CD4-positive, alpha-beta memory T cell (primary cell): ENCODE data around the gene CLDN1. TPM values are rescaled to one million over a fixed set of nuclear protein-coding genes. Genes with fewer than 3 reads are reported as not detected.

Experiments
- CTCF ChIA-PET: fragments of 350-600 bp; sonication (Branson Sonifier 250); formaldehyde crosslinking; loops from one replicate; lab custom pipeline; 2021; ENCODE audit warnings: inconsistent platforms; ENCODE audit not compliant: partially characterized antibody; lab: Charles Lee
- POLR2A ChIA-PET: fragments of 350-600 bp; sonication (Branson Sonifier 250); formaldehyde crosslinking; loops from one replicate; lab custom pipeline; 2021; ENCODE audit not compliant: partially characterized antibody; lab: Charles Lee
- DNase-seq, 5 donors: peaks; one replicate each; pipeline versions ENCODE4 v3.0.0 to v3.0.0-alpha.2; 2020 to 2022; ENCODE audit warnings: mixed read lengths in 1 of 5
- H3K27ac ChIP-seq: one replicate; pipeline ENCODE4 v1.7.0; 2013; ENCODE audit warnings: low read depth, low read length
- H3K27me3 ChIP-seq: 2 replicates; pipeline ENCODE4 v1.7.0; 2013; ENCODE audit warnings: mild to moderate bottlenecking, low read length, moderate library complexity; ENCODE audit not compliant: insufficient read depth
- H3K36me3 ChIP-seq: 2 replicates; pipeline ENCODE4 v1.7.0; 2013; ENCODE audit warnings: mild to moderate bottlenecking, low read length, moderate library complexity; ENCODE audit not compliant: insufficient read depth
- H3K4me1 ChIP-seq: 2 replicates; pipeline ENCODE4 v1.7.0; 2013; ENCODE audit warnings: mild to moderate bottlenecking, low read length, moderate library complexity; ENCODE audit not compliant: insufficient read depth
- H3K4me3 ChIP-seq, 2 donors: one replicate each; pipeline ENCODE4 v1.7.0; 2013; ENCODE audit warnings: low read length in 2 of 2, mild to moderate bottlenecking in 1 of 2
- H3K9me3 ChIP-seq, 2 donors: one replicate each; pipeline ENCODE4 v1.7.0; 2013; ENCODE audit warnings: low read length in 2 of 2, control low read depth in 1 of 2; ENCODE audit not compliant: control insufficient read depth in 1 of 2
- H3K27ac Mint-ChIP-seq, 7 donors: one replicate each; pipeline ENCODE4 v1.8.0; 2020 to 2021; ENCODE audit warnings: mixed read lengths in 7 of 7, mild to moderate bottlenecking in 6 of 7, inconsistent platforms in 3 of 7, moderate library complexity in 3 of 7
- H3K27me3 Mint-ChIP-seq, 2 donors: one replicate each; pipeline ENCODE4 v1.8.0; 2020 to 2021; ENCODE audit warnings: mixed read lengths in 2 of 2
- H3K36me3 Mint-ChIP-seq, 2 donors: one replicate each; pipeline ENCODE4 v1.8.0; 2020 to 2021; ENCODE audit warnings: mixed read lengths in 2 of 2, inconsistent platforms in 1 of 2, mild to moderate bottlenecking in 1 of 2
- H3K4me1 Mint-ChIP-seq, 4 donors: one replicate each; pipeline ENCODE4 v1.8.0; 2020 to 2021; ENCODE audit warnings: mixed read lengths in 4 of 4, mild to moderate bottlenecking in 1 of 4
- H3K4me3 Mint-ChIP-seq, 8 donors: one replicate each; pipeline ENCODE4 v1.8.0; 2020 to 2021; ENCODE audit warnings: mixed read lengths in 8 of 8, mild to moderate bottlenecking in 7 of 8, moderate library complexity in 6 of 8, inconsistent platforms in 3 of 8
- H3K9me3 Mint-ChIP-seq, 8 donors: one replicate each; pipeline ENCODE4 v1.8.0; 2020 to 2021; ENCODE audit warnings: mixed read lengths in 8 of 8, mild to moderate bottlenecking in 5 of 8, inconsistent platforms in 3 of 8, moderate library complexity in 1 of 8
- intact Hi-C: fragments of 100-400 bp; cut with micrococcal nuclease; formaldehyde crosslinking; loops from one replicate; pipeline ENCODE4 v1.15.1; 2023
- polyA plus RNA-seq, 2 donors: library from polyadenylated mRNA; unstranded; fragments of 300-500 nt; fragmentation: Illumina TruSeq; gene quantifications; one replicate each; pipeline ENCODE4 v1.2.3, GENCODE V29; 2021
- total RNA-seq, 2 experiments: library from RNA; stranded (reverse); gene quantifications; one replicate each; pipeline ENCODE4 v1.2.3, GENCODE V29; 2021

Gene CLDN1
- total and polyA plus RNA-seq, 4 experiments from 2014 or later = not detected

DNA sequence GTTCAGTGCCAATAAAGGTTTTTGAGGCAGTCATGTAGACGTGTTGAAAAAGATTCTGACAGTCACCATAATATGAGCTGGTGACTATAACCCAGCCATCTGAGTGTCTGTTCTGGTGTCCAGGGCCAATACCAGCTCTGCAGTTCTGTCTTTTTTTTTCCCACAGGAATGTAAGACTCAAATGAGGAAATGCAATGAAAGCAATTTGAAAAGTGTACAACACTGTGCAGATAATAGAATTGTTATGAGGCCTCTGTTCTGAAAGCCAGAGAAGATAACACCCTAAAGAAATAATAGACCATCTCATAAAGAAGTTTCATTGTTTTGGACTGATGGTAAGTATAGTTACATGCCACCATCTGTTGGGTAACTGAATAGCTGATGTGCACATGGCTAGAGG lies 57.1 kb downstream of the CLDN1 start:
- no peaks in the 10 kb centered on the region for H3K4me1 Mint-ChIP-seq
- H3K4me1 ChIP-seq = no peaks in the 10 kb centered on the region
- H3K27me3 ChIP-seq = no peaks in the 10 kb centered on the region
- POLR2A ChIA-PET = no interaction called here
- H3K27me3 Mint-ChIP-seq = peaks cover 0 to 4% of the 10 kb centered on the region in 2 donors
- DNase-seq = no peak
- intact Hi-C loops = no loop called here
- H3K36me3 Mint-ChIP-seq = no peaks in the 10 kb centered on the region
- peaks cover 0 to 2% (median under 1%) of the 10 kb centered on the region in 8 donors for H3K9me3 Mint-ChIP-seq
- H3K4me3 ChIP-seq = no peak overlapping the region
- no peak overlapping the region for H3K27ac ChIP-seq
- CTCF ChIA-PET = no interaction called here
- H3K9me3 ChIP-seq = no peaks in the 10 kb centered on the region
- H3K4me3 Mint-ChIP-seq = no peak overlapping the region
- no peaks in the 10 kb centered on the region for H3K36me3 ChIP-seq
- no peak overlapping the region for H3K27ac Mint-ChIP-seq

DNA sequence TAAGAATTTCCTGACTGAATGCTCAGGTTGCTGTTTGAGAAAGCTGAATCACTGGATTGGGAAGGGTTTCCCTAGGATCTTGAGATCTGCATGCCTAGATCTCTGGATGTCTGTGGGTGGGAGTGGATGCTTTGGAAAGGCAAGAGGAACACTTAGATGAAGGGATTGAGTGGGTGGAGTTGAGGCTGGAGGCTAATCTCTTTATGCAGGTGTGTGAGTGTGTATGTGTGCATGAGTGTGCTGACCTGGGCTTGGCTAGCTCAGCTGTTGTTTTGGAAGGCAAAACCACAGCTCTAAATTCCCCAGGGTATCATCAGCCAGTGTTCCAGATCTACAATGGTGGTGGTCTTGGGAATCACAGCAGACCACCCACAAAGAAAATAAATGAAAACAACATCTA lies 60.5 kb downstream of the CLDN1 start:
- H3K4me3 Mint-ChIP-seq = no peak overlapping the region
- H3K27ac Mint-ChIP-seq = no peak overlapping the region
- ChIA-PET POLR2A (no interaction called here), CTCF (interaction anchor here (1.2 kb wide), 1 partner anchor 60 kb away, joined by 4 read pairs; the partner anchor contains the start of gene CLDN1)
- no peaks in the 10 kb centered on the region for H3K27me3 ChIP-seq
- DNase-seq = no peak
- H3K4me1 Mint-ChIP-seq = no peaks in the 10 kb centered on the region
- H3K27me3 Mint-ChIP-seq = peaks cover 0 to 4% of the 10 kb centered on the region in 2 donors
- H3K27ac ChIP-seq = no peak overlapping the region
- H3K9me3 Mint-ChIP-seq = no peaks in the 10 kb centered on the region
- intact Hi-C loops = no loop called here
- no peaks in the 10 kb centered on the region for H3K4me1 ChIP-seq
- no peaks in the 10 kb centered on the region for H3K9me3 ChIP-seq
- H3K36me3 Mint-ChIP-seq = no peaks in the 10 kb centered on the region
- H3K4me3 ChIP-seq = no peak overlapping the region
- no peaks in the 10 kb centered on the region for H3K36me3 ChIP-seq

DNA sequence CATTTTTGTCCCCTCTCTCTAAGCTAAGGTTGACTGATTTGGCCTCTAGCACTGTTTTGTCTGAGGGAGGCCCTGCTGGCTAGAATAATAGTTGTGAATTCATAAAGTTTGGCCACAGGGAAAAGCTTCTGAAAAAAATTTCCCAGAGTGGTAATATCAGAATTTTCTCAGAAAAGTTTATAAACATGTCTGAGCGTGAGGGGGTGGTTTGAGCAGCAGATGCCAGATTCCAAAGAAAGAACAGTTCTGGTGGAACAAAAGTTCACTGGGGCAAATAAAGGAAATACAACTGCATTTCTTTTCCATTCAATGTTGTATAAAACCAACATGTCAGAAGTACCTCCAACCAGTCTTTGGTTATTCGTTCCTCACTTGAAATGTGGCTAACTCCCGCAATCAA lies 61.2 kb downstream of the CLDN1 start:
- Histone ChIP-seq H3K4me3 (no peak overlapping the region), H3K27me3 (no peaks in the 10 kb centered on the region), H3K27ac (no peak overlapping the region), H3K4me1 (no peaks in the 10 kb centered on the region), H3K9me3 (no peaks in the 10 kb centered on the region), H3K36me3 (no peaks in the 10 kb centered on the region)
- intact Hi-C loops = no loop called here
- POLR2A ChIA-PET = no interaction called here
- Mint-ChIP-seq H3K4me1 (no peaks in the 10 kb centered on the region), H3K27ac (no peak overlapping the region), H3K27me3 (peaks cover 0 to 6% of the 10 kb centered on the region in 2 donors), H3K36me3 (no peaks in the 10 kb centered on the region), H3K4me3 (no peak overlapping the region), H3K9me3 (no peaks in the 10 kb centered on the region)
- no peak for DNase-seq
- CTCF ChIA-PET = interaction anchor here (1.3 kb wide), 1 partner anchor 11 kb away, joined by 3 read pairs; no protein-coding TSS in a partner anchor

DNA sequence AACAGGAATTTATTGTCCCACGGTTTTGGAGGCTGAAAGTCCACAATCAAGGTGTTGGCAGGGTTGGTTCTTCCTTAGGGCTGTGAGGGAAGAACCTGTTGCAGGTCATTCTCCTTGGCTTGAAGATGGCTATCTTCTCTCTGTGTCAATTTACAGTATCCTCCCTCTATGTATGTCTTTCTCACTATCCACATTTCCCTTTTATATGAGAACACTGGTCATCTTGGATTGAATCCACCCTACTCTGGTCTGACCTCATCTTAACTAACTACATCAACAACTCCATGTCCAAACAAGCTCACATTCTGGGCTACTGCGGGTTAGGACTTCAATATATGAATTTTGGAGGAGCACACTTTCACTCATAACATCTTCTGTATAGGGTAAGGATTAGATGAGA lies 61.9 kb downstream of the CLDN1 start:
- no peak for DNase-seq
- no peak overlapping the region for H3K4me3 Mint-ChIP-seq
- Histone ChIP-seq H3K9me3 (no peaks in the 10 kb centered on the region), H3K4me3 (no peak overlapping the region), H3K36me3 (no peaks in the 10 kb centered on the region), H3K4me1 (no peaks in the 10 kb centered on the region), H3K27ac (no peak overlapping the region), H3K27me3 (no peaks in the 10 kb centered on the region)
- POLR2A ChIA-PET = no interaction called here
- intact Hi-C loops = no loop called here
- no peaks in the 10 kb centered on the region for H3K36me3 Mint-ChIP-seq
- H3K4me1 Mint-ChIP-seq = no peaks in the 10 kb centered on the region
- peaks cover 0 to 7% of the 10 kb centered on the region in 2 donors for H3K27me3 Mint-ChIP-seq
- H3K9me3 Mint-ChIP-seq = no peaks in the 10 kb centered on the region
- CTCF ChIA-PET = interaction anchor here (1.3 kb wide), 1 partner anchor 12 kb away, joined by 3 read pairs; no protein-coding TSS in a partner anchor
- no peak overlapping the region for H3K27ac Mint-ChIP-seq

DNA sequence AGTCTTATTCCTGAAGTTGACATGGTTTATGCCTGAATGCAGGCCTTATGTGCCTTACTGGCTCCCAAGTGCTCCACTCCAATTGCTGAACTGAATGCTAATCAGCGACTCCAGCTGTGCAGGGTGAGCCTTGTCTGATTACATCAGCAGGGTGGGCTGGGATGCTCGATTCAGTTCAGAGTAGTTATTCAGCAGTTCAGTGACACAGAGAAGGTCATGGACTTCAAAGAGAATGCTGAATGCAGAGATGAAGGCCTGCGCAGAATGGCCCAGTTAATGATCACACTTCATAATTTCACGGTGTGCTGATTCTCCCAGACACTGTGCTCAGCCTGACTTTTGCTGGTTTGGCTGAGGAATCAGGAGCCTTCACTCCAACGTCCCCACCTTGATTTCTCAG lies 63.6 kb downstream of the CLDN1 start:
- H3K4me3 Mint-ChIP-seq = no peak overlapping the region
- H3K4me1 ChIP-seq = no peaks in the 10 kb centered on the region
- H3K4me1 Mint-ChIP-seq = no peaks in the 10 kb centered on the region
- no peaks in the 10 kb centered on the region for H3K27me3 ChIP-seq
- no peaks in the 10 kb centered on the region for H3K36me3 Mint-ChIP-seq
- CTCF ChIA-PET = no interaction called here
- H3K27ac ChIP-seq = no peak overlapping the region
- no peak for DNase-seq
- intact Hi-C loops = no loop called here
- H3K36me3 ChIP-seq = no peaks in the 10 kb centered on the region
- no peak overlapping the region for H3K27ac Mint-ChIP-seq
- no peaks in the 10 kb centered on the region for H3K9me3 Mint-ChIP-seq
- no peaks in the 10 kb centered on the region for H3K9me3 ChIP-seq
- peaks cover 2 to 7% of the 10 kb centered on the region in 2 donors for H3K27me3 Mint-ChIP-seq
- POLR2A ChIA-PET = no interaction called here
- no peak overlapping the region for H3K4me3 ChIP-seq

Other genes with a start within 250 kb of the CLDN1 start
- gene P3H2, start 201.5 kb downstream of the CLDN1 start, total RNA-seq = not detected
- gene P3H2, start 201.5 kb downstream of the CLDN1 start, polyA plus RNA-seq = not detected
- gene CLDN16, start 65.7 kb upstream of the CLDN1 start, total RNA-seq = not detected
- gene CLDN16, start 65.7 kb upstream of the CLDN1 start, polyA plus RNA-seq = not detected
- not detected for gene TMEM207, start 127.5 kb upstream of the CLDN1 start, total RNA-seq
- not detected for gene TMEM207, start 127.5 kb upstream of the CLDN1 start, polyA plus RNA-seq
- gene IL1RAP, start 191.6 kb upstream of the CLDN1 start, total RNA-seq = 10 to 100 TPM; 11.0 to 14.6 TPM
- 1 to 10 TPM; 4.1 to 5.4 TPM for gene IL1RAP, start 191.6 kb upstream of the CLDN1 start, polyA plus RNA-seq